Measurements from ENCODE around the gene GTF2E1. TPM values are rescaled to one million over a fixed set of nuclear protein-coding genes. Genes with fewer than 3 reads are reported as not detected.

GTF2E1 gene
- total and polyA plus RNA-seq, 10 donors, result 5.2 to 28.3 (median 19.7) TPM

DNA sequence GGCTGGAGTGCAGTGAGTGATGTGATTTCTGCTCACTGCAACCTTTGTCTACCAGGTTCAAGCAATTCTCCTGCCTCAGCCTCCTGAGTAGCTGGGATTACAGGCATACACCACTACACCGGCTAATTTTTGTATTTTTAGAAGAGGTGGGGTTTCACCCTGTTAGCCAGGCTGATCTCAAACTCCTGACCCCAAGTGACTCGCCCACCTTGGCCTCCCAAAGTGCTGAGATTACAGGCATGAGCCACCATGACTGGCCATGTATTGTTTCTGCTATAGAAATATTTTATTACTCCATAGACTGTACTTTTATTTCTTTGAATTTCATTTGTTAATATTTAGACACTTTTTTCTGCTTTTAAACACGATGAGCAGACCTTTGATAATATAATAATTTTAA is 60.4 kb downstream of the GTF2E1 start:
- H3K27me3 ChIP-seq (replicated peaks in 1 of 7), result no peaks in the 10 kb centered on the region
- DNase-seq, result no peak
- no peaks in the 10 kb centered on the region for H3K9me3 ChIP-seq
- 49 to 77% (median 67%) methylated on average over 3 of the region's 3 CpGs for WGBS, 5 donors
- no peaks in the 10 kb centered on the region for H3K4me1 ChIP-seq
- intact Hi-C loops (cut with DNase I; ENCODE audit: low total_unique reads), result no loop called here
- H3K4me3 ChIP-seq, result no peak overlapping the region
- no peaks in the 10 kb centered on the region for H3K36me3 ChIP-seq
- H3K27ac ChIP-seq, result no peak overlapping the region
- TF ChIP-seq POLR2A (IDR thresholded peaks at IDR 0.05) (no peak), POLR2AphosphoS5 (IDR thresholded peaks at IDR 0.05) (no peak)
- TF ChIP-seq, protein P1, sequence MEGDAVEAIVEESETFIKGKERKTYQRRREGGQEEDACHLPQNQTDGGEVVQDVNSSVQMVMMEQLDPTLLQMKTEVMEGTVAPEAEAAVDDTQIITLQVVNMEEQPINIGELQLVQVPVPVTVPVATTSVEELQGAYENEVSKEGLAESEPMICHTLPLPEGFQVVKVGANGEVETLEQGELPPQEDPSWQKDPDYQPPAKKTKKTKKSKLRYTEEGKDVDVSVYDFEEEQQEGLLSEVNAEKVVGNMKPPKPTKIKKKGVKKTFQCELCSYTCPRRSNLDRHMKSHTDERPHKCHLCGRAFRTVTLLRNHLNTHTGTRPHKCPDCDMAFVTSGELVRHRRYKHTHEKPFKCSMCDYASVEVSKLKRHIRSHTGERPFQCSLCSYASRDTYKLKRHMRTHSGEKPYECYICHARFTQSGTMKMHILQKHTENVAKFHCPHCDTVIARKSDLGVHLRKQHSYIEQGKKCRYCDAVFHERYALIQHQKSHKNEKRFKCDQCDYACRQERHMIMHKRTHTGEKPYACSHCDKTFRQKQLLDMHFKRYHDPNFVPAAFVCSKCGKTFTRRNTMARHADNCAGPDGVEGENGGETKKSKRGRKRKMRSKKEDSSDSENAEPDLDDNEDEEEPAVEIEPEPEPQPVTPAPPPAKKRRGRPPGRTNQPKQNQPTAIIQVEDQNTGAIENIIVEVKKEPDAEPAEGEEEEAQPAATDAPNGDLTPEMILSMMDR (IDR thresholded peaks at IDR 0.05 in 8 of 11, conservative IDR thresholded peaks at IDR 0.05 in 3 of 11), result no peak

DNA sequence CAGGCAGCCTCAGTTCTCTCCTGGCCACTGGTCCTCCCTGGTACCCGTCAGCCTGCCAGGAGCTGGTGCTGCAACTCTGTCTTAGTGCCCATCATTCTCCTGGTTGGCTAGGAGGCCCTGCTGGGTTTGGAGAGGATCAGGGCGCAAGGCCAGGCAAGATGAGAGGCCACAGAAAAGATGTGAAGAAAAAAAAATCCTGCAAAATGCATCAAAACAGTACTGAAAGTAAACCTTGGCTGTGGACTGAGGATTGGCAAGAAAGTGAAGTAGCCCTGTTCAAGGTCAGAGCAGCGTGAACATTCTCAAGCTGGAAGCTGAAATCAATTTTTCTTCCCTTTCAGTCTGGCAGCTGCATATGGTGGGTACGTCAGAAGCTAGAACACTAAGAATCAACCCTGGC is 74.2 kb downstream of the GTF2E1 start:
- no peak for DNase-seq
- Histone ChIP-seq H3K36me3 (no peaks in the 10 kb centered on the region), H3K27me3 (replicated peaks in 1 of 7) (peaks cover 0 to 4% (median 0%) of the 10 kb centered on the region in 7 donors), H3K4me1 (no peaks in the 10 kb centered on the region), H3K4me3 (no peak overlapping the region), H3K27ac (no peak overlapping the region), H3K9me3 (no peaks in the 10 kb centered on the region)
- intact Hi-C loops (cut with DNase I; ENCODE audit: low total_unique reads), result no loop called here
- no peak for TF ChIP-seq POLR2AphosphoS5 (IDR thresholded peaks at IDR 0.05)
- no peak for TF ChIP-seq POLR2A (IDR thresholded peaks at IDR 0.05)
- TF ChIP-seq, protein P1 (IDR thresholded peaks at IDR 0.05 in 8 of 11, conservative IDR thresholded peaks at IDR 0.05 in 3 of 11), result no peak
- WGBS, 5 donors, result 70 to 88% (median 77%) methylated on average over 4 of the region's 4 CpGs

DNA sequence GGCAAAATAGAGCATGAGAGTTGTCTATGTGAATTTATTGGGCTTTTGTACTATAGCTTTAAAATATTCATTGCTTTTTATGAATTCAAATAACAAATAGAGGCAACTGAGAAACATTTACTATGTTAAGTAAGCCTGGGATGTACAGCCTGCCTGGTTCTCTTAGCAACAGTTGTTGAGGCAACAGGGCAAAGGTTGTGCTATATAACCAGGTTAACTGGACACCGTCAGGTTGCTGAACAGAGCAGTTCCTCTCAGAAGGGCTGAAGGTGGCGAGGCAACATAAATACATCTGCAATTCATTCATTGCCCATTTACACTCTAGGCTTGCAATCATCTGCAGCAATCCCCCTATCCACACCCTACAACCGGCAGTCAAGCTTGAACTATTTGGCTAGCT is 78.2 kb downstream of the GTF2E1 start:
- 54 to 90% (median 82%) methylated on average over 3 of the region's 3 CpGs for WGBS, 5 donors
- no peak for DNase-seq
- Histone ChIP-seq H3K4me3 (no peak overlapping the region), H3K27me3 (replicated peaks in 1 of 7) (peaks cover 0 to 4% (median 0%) of the 10 kb centered on the region in 7 donors), H3K9me3 (no peaks in the 10 kb centered on the region), H3K36me3 (no peaks in the 10 kb centered on the region), H3K27ac (no peak overlapping the region), H3K4me1 (no peaks in the 10 kb centered on the region)
- intact Hi-C loops (cut with DNase I; ENCODE audit: low total_unique reads), result no loop called here
- TF ChIP-seq, protein P1 (IDR thresholded peaks at IDR 0.05 in 8 of 11, conservative IDR thresholded peaks at IDR 0.05 in 3 of 11), result no peak
- TF ChIP-seq POLR2AphosphoS5 (IDR thresholded peaks at IDR 0.05), result no peak
- TF ChIP-seq POLR2A (IDR thresholded peaks at IDR 0.05), result no peak

DNA sequence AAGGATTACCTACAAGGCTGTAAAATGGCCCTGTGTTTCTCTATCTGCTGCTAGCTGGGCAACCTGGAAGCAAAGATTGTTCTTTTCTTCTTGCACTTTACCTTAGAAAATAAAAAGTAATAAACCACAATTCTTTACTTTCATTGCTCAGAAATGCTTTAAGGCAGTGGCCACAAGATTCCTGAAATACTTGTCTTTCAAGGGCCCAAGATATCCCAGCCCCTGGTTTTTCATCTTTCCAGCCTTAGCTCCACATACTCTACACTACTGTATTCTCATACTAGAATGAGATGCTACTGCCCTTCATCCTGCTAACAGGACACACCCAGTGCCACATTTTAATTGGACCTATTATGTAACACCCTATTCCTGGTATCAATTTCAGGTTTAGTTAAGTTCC is 78.9 kb downstream of the GTF2E1 start:
- no peaks in the 10 kb centered on the region for H3K9me3 ChIP-seq
- H3K4me1 ChIP-seq, result no peaks in the 10 kb centered on the region
- no peak overlapping the region for H3K27ac ChIP-seq
- H3K4me3 ChIP-seq, result no peak overlapping the region
- intact Hi-C loops (cut with DNase I; ENCODE audit: low total_unique reads), result no loop called here
- DNase-seq, result no peak
- TF ChIP-seq, protein P1 (IDR thresholded peaks at IDR 0.05 in 8 of 11, conservative IDR thresholded peaks at IDR 0.05 in 3 of 11), result no peak
- TF ChIP-seq POLR2AphosphoS5 (IDR thresholded peaks at IDR 0.05) (no peak), POLR2A (IDR thresholded peaks at IDR 0.05) (no peak)
- H3K27me3 ChIP-seq (replicated peaks in 1 of 7), result peaks cover 0 to 3% (median 0%) of the 10 kb centered on the region in 7 donors
- H3K36me3 ChIP-seq, result no peaks in the 10 kb centered on the region

Data from spleen (tissue), 11 donors.